GM12875 (cell line): ENCODE data around the gene SYT9.

Experiments used
- H3K4me3 ChIP-seq: one replicate; pipeline ENCODE4 v1.5.1; 2011; ENCODE audit warnings: low read depth, low read length, control low read depth
- TF ChIP-seq, protein P1 (sequence below): IDR thresholded peaks from 2 replicates; pipeline ENCODE4 v1.5.1; 2011; ENCODE audit warnings: low read depth, mild to moderate bottlenecking, control low read depth, inconsistent platforms, low read length, moderate library complexity, borderline replicate concordance; ENCODE audit not compliant: insufficient read depth

Gene SYT9

GRCh38 chr11:7268758-7269157 lies 17.1 kb downstream of the SYT9 start:
- H3K4me3 ChIP-seq, result no peak overlapping the region
- TF ChIP-seq, protein P1, sequence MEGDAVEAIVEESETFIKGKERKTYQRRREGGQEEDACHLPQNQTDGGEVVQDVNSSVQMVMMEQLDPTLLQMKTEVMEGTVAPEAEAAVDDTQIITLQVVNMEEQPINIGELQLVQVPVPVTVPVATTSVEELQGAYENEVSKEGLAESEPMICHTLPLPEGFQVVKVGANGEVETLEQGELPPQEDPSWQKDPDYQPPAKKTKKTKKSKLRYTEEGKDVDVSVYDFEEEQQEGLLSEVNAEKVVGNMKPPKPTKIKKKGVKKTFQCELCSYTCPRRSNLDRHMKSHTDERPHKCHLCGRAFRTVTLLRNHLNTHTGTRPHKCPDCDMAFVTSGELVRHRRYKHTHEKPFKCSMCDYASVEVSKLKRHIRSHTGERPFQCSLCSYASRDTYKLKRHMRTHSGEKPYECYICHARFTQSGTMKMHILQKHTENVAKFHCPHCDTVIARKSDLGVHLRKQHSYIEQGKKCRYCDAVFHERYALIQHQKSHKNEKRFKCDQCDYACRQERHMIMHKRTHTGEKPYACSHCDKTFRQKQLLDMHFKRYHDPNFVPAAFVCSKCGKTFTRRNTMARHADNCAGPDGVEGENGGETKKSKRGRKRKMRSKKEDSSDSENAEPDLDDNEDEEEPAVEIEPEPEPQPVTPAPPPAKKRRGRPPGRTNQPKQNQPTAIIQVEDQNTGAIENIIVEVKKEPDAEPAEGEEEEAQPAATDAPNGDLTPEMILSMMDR, result no peak

GRCh38 chr11:7270233-7270865 lies 18.6 kb downstream of the SYT9 start:
- TF ChIP-seq, protein P1, result no peak
- H3K4me3 ChIP-seq, result no peak overlapping the region

DNA sequence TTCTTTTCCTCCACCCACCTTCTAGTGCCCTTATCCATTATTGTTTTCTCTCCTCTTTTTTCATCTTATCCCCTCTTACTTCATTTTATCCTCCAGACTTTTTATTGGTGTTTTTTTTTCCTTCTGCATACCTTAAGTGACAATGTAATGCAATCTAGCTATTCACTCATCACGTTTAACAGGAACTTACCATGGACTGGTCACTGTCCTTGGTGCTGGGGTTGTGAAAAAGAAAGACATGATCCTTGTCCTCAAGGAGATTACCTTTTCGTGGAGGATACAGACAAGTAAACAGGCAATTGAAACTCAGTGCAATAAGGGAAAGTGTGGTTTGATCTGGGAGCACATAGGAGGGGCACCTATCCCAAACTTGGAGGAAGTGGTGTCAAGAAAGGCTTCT lies 20.7 kb downstream of the SYT9 start:
- TF ChIP-seq, protein P1, result no peak
- H3K4me3 ChIP-seq, result no peak overlapping the region

GRCh38 chr11:7275133-7275532 lies 23.4 kb downstream of the SYT9 start:
- TF ChIP-seq, protein P1, result no peak
- H3K4me3 ChIP-seq, result no peak overlapping the region

- TF ChIP-seq, protein P1, result peak; percentile 52; the same call in 1 of the 2 replicates
- H3K4me3 ChIP-seq, result no peak overlapping the region
These were observed 26.7 kb downstream of the SYT9 start for GRCh38 chr11:7278314-7278917.

- H3K4me3 ChIP-seq, result no peak overlapping the region
- TF ChIP-seq, protein P1, result no peak
These were observed 28.0 kb downstream of the SYT9 start for GRCh38 chr11:7279676-7280075.

- H3K4me3 ChIP-seq, result no peak overlapping the region
- TF ChIP-seq, protein P1, result no peak
These were observed 29.4 kb downstream of the SYT9 start for GRCh38 chr11:7281079-7281478.
